ENCODE measurements around the gene MRPL14.

GRCh38 chr6:44093066-44093465 lies 34.2 kb downstream of the MRPL14 start:
- TF ChIP-seq, protein P1, sequence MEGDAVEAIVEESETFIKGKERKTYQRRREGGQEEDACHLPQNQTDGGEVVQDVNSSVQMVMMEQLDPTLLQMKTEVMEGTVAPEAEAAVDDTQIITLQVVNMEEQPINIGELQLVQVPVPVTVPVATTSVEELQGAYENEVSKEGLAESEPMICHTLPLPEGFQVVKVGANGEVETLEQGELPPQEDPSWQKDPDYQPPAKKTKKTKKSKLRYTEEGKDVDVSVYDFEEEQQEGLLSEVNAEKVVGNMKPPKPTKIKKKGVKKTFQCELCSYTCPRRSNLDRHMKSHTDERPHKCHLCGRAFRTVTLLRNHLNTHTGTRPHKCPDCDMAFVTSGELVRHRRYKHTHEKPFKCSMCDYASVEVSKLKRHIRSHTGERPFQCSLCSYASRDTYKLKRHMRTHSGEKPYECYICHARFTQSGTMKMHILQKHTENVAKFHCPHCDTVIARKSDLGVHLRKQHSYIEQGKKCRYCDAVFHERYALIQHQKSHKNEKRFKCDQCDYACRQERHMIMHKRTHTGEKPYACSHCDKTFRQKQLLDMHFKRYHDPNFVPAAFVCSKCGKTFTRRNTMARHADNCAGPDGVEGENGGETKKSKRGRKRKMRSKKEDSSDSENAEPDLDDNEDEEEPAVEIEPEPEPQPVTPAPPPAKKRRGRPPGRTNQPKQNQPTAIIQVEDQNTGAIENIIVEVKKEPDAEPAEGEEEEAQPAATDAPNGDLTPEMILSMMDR (IDR thresholded peaks at IDR 0.05 in 2 of 3, conservative IDR thresholded peaks at IDR 0.05 in 1 of 3; ENCODE audit: control insufficient read depth in 2 of 3, extremely low read depth in 1 of 3, insufficient read depth in 1 of 3, low read depth in 3 of 3, low read length in 3 of 3) = no peak
- no peak for TF ChIP-seq ATF7 (IDR thresholded peaks at IDR 0.05; ENCODE audit: low read depth)
- no peak for TF ChIP-seq EP300 (IDR thresholded peaks at IDR 0.05; ENCODE audit: borderline replicate concordance in 1 of 2, control insufficient read depth in 1 of 2, low read depth in 2 of 2, low read length in 2 of 2)
- no peak for TF ChIP-seq SRF (IDR thresholded peaks at IDR 0.05; ENCODE audit: low read depth in 2 of 2, low read length in 2 of 2)
- no peak for TF ChIP-seq TCF12 (IDR thresholded peaks at IDR 0.05; ENCODE audit: low read depth, low read length)
- TF ChIP-seq PRDM15 (CRISPR knock-in tag; IDR thresholded peaks at IDR 0.05) = no peak
- no peak for TF ChIP-seq MAX (IDR thresholded peaks at IDR 0.05; ENCODE audit: low read depth, low read length)
- no peak for TF ChIP-seq STAT1 (conservative IDR thresholded peaks at IDR 0.05)
- no peak for TF ChIP-seq PAX8 (IDR thresholded peaks at IDR 0.05)

Measured in GM12878 (cell line).